Spleen (tissue), 11 donors: ENCODE data around the gene UBE2D3. TPM values are rescaled to one million over a fixed set of nuclear protein-coding genes. Genes with fewer than 3 reads are reported as not detected.

Source experiments
- DNase-seq: peaks from one replicate; pipeline ENCODE4 v3.0.0-alpha.2; 2020
- H3K27ac ChIP-seq, 8 donors: fragments of 200-600 bp; sonication (generic) in 7 of 8; 1 replicate in 4 of 8; 2 replicates in 4 of 8; pipeline versions ENCODE4 v1.5.0 to v1.8.0; 2016 to 2021; ENCODE audit warnings: inconsistent platforms in 4 of 8, mild to moderate bottlenecking in 4 of 8, moderate library complexity in 1 of 8
- H3K27me3 ChIP-seq, 7 donors: fragments of 200-600 bp; sonication (generic) in 6 of 7; replicated peaks in 1 of 7; 1 replicate in 4 of 7; 2 replicates in 3 of 7; pipeline versions ENCODE4 v1.5.0 to v1.8.0; 2016 to 2021; ENCODE audit warnings: inconsistent platforms in 3 of 7, mild to moderate bottlenecking in 1 of 7
- H3K36me3 ChIP-seq, 6 donors: fragments of 200-600 bp; sonication (generic) in 5 of 6; 1 replicate in 4 of 6; 2 replicates in 2 of 6; pipeline versions ENCODE4 v1.5.0 to v1.8.0; 2016 to 2021; ENCODE audit warnings: inconsistent platforms in 2 of 6
- H3K4me1 ChIP-seq, 6 donors: fragments of 200-600 bp; sonication (generic) in 5 of 6; 1 replicate in 3 of 6; 2 replicates in 3 of 6; pipeline versions ENCODE4 v1.5.0 to v1.8.0; 2016 to 2021; ENCODE audit warnings: inconsistent platforms in 3 of 6
- H3K4me3 ChIP-seq, 8 donors: fragments of 200-600 bp; sonication (generic) in 7 of 8; 1 replicate in 4 of 8; 2 replicates in 4 of 8; pipeline versions ENCODE4 v1.5.0 to v1.8.0; 2016 to 2021; ENCODE audit warnings: inconsistent platforms in 4 of 8, mild to moderate bottlenecking in 4 of 8, moderate library complexity in 2 of 8
- H3K9me3 ChIP-seq, 8 donors: fragments of 200-600 bp; sonication (generic) in 7 of 8; 1 replicate in 4 of 8; 2 replicates in 4 of 8; pipeline versions ENCODE4 v1.5.0 to v1.8.0; 2016 to 2021; ENCODE audit warnings: inconsistent platforms in 4 of 8
- POLR2A ChIP-seq, 3 donors: fragments of 450-650 bp; IDR thresholded peaks; one replicate each; pipeline ENCODE4 v1.5.1; 2017; ENCODE audit warnings: antibody characterized with exemption in 3 of 3, mild to moderate bottlenecking in 1 of 3
- POLR2AphosphoS5 ChIP-seq, 3 donors: sonication (generic); formaldehyde crosslinking; IDR thresholded peaks; one replicate each; pipeline ENCODE4 v1.5.1; 2017; ENCODE audit warnings: antibody characterized with exemption in 3 of 3
- WGBS, 5 donors: extraction: QIAGEN DNeasy Blood & Tissue Kit in 3 of 5; methylation state at CpG; one replicate each; pipeline versions ENCODE4 v1.1.5 to v1.1.7; 2013 to 2018; 5-methylcytosine and 5-hydroxymethylcytosine counted together
- intact Hi-C: fragments of 100-400 bp; cut with DNase I; formaldehyde crosslinking; loops from one replicate; pipeline ENCODE4 v1.15.0; 2023; ENCODE audit warnings: low total_unique reads
- polyA plus RNA-seq, 3 donors: library from polyadenylated mRNA; stranded (reverse); fragments of 200-250 nt; gene quantifications; one replicate each; pipeline ENCODE4 v1.2.1, GENCODE V29; 2013
- total RNA-seq, 7 donors: library from RNA; depleted of rRNA in 3 of 7; stranded (reverse); fragments of >200 nt in 3 of 7; fragmentation: NEBNext Ultra II Directional in 4 of 7; extraction: Animal tissue kit (Norgen Biotek cat#: 25700) in 4 of 7; gene quantifications; one replicate each; pipeline versions ENCODE4 v1.1.0 to v1.2.1, GENCODE V29; 2016 to 2021
- TF ChIP-seq, protein P1 (sequence below), 11 experiments: fragments of 200-600 bp in 7 of 11; fragments of 450-650 bp in 4 of 11; sonication (generic) in 4 of 11; IDR thresholded peaks in 8 of 11; conservative IDR thresholded peaks in 3 of 11; 1 replicate in 7 of 11; 2 replicates in 4 of 11; pipeline versions ENCODE4 v1.4.0 to v1.8.0; 2016 to 2021; ENCODE audit warnings: antibody characterized with exemption in 11 of 11, inconsistent platforms in 4 of 11, mild to moderate bottlenecking in 1 of 11
- donor health status: healthy with polysubstance abuse.
- donor health status: DM: no; HTN: no; CAD: no; lungs with moderate emphysema.
- donor health status: DM: no; HTN: no; CAD: no.
- donor health status: Bipolar disorder and iron deficiency.
- donor health status: healthy.
- donor health status: DM: no; HTN: no; CAD: no.
- donor health status: DM: yes; HTN: yes; CAD: no.

Gene UBE2D3
- total and polyA plus RNA-seq, 10 donors = 152 to 459 (median 309) TPM

DNA sequence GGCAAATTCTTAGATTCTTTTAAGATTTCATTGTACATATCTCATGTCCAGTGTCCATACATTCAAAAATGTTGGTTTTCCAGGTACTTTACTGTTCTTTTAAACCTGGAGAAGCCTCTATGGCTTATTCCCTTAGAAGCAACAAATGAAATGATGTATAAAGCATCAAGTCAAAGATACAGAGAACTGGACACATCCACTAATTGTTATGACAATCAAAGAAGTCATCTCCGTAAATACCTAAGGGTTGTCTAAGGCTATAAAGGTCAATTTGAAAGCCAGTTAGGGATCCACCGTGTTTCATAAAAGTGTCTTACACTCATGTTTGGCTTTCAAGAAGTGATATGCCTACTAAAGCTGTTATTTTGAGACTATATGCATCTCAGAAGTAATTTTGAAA, 32.4 kb downstream of the UBE2D3 start:
- H3K27ac ChIP-seq = no peak overlapping the region
- H3K36me3 ChIP-seq = peaks cover 0 to 85% (median 56%) of the 10 kb centered on the region in 6 donors
- no peak for DNase-seq
- intact Hi-C loops = no loop called here
- H3K4me3 ChIP-seq = no peak overlapping the region
- peaks cover 0 to 4% (median 0%) of the 10 kb centered on the region in 6 donors for H3K4me1 ChIP-seq
- H3K27me3 ChIP-seq = no peaks in the 10 kb centered on the region
- H3K9me3 ChIP-seq = peaks cover 0 to 3% (median 0%) of the 10 kb centered on the region in 8 donors
- TF ChIP-seq POLR2AphosphoS5 (IDR thresholded peaks at IDR 0.05) = no peak
- TF ChIP-seq, protein P1, sequence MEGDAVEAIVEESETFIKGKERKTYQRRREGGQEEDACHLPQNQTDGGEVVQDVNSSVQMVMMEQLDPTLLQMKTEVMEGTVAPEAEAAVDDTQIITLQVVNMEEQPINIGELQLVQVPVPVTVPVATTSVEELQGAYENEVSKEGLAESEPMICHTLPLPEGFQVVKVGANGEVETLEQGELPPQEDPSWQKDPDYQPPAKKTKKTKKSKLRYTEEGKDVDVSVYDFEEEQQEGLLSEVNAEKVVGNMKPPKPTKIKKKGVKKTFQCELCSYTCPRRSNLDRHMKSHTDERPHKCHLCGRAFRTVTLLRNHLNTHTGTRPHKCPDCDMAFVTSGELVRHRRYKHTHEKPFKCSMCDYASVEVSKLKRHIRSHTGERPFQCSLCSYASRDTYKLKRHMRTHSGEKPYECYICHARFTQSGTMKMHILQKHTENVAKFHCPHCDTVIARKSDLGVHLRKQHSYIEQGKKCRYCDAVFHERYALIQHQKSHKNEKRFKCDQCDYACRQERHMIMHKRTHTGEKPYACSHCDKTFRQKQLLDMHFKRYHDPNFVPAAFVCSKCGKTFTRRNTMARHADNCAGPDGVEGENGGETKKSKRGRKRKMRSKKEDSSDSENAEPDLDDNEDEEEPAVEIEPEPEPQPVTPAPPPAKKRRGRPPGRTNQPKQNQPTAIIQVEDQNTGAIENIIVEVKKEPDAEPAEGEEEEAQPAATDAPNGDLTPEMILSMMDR (IDR thresholded peaks at IDR 0.05 in 8 of 11, conservative IDR thresholded peaks at IDR 0.05 in 3 of 11) = no peak
- WGBS, 5 donors = 90 to 99% (median 95%) methylated on average over 2 of the region's 2 CpGs

DNA sequence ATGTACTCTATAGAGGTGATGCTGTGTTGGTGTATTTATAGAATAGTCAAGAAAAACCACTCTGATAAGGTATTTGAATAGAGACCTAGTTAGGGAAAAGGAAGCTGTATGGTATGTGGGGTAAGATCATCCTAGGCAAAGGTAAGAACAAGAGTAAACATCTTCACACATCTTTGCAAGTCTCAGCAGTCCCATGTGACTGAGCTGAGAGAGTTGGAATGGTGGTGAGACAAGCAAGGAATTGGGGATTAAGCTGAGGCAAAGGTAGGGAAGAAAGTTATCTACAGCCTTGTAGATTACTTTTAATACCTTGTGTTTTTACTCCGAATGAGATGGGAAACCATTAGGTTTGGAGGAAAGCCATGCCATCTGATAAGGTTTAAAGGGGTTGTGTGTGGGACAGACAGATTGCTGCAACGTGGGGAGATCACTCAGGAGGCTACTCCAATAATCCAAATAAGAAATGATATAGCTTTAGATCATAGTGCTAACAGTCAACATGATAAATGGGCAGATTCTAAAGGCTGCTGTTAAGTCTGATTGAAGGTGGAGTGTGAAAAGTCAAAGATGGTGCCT, 34.9 kb downstream of the UBE2D3 start:
- intact Hi-C loops = no loop called here
- peak in 1 of 3 donors; percentile 67 for TF ChIP-seq POLR2AphosphoS5 (IDR thresholded peaks at IDR 0.05)
- no peak for TF ChIP-seq POLR2A (IDR thresholded peaks at IDR 0.05)
- Histone ChIP-seq H3K4me1 (no peaks in the 10 kb centered on the region), H3K4me3 (no peak overlapping the region), H3K27me3 (no peaks in the 10 kb centered on the region), H3K27ac (no peak overlapping the region), H3K36me3 (peaks cover 0 to 59% (median 35%) of the 10 kb centered on the region in 6 donors), H3K9me3 (peaks cover 0 to 12% (median 4%) of the 10 kb centered on the region in 8 donors)
- WGBS, 5 donors = 88 to 96% (median 95%) methylated on average over 2 of the region's 2 CpGs
- no peak for DNase-seq

DNA sequence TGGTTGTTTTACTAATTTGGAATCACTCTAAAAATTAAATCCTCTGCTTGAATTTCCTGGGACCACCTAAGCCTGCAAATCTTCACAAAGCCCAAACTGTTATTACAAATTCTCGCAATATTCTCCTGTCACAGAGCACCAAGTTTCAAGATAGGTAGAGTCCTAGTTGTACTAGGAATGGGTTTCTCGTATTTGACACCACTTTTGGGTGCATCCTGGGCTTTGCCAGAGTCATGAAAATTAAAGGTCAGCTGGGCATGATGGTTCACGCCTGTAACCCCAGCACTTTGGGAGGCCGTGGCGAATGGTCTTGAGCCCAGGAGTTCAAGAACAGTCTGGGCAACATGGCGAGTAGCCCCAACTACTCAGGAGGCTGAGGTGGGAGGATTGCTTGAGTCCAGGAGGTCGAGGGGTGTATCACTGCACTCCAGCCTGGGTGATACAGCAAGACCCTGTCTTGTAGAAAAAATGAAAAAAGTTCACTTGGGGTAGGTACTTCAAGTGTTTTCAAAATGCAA, 36.0 kb downstream of the UBE2D3 start:
- Histone ChIP-seq H3K27ac (peak overlapping the region in 1 of 8 donors; percentile 18), H3K9me3 (peaks cover 0 to 12% (median 4%) of the 10 kb centered on the region in 8 donors), H3K4me1 (no peaks in the 10 kb centered on the region), H3K4me3 (no peak overlapping the region), H3K27me3 (no peaks in the 10 kb centered on the region), H3K36me3 (peaks cover 0 to 48% (median 25%) of the 10 kb centered on the region in 6 donors)
- no peak for DNase-seq
- TF ChIP-seq, protein P1 (IDR thresholded peaks at IDR 0.05 in 8 of 11, conservative IDR thresholded peaks at IDR 0.05 in 3 of 11) = no peak
- TF ChIP-seq POLR2AphosphoS5 (IDR thresholded peaks at IDR 0.05) = peak; percentile 26 to 80 (median 59)
- intact Hi-C loops = no loop called here
- 82 to 89% (median 84%) methylated on average over 7 of the region's 7 CpGs for WGBS, 5 donors

DNA sequence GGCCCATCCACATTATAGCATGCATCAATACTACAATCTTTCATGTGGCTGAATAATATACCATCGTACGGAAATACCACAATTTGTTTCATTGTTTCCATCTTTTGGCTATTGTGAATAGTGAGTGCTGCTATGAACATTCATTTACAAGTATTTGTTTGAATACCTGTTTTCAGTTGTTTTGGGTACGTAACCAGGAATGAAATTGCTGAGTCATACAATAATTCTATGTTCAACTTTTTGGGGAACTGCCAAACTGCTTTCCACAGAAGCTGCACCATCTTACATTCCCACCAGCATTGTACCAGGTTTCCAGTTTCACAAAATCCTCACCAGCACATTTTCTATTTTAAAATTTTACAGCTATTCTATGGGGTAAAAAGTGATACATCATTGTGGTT, 38.0 kb downstream of the UBE2D3 start:
- H3K4me1 ChIP-seq = no peaks in the 10 kb centered on the region

More for the DNA sequence above, 38.0 kb downstream of the UBE2D3 start:
- intact Hi-C loops = no loop called here
- no peak overlapping the region for H3K4me3 ChIP-seq
- H3K9me3 ChIP-seq = peaks cover 0 to 12% (median 4%) of the 10 kb centered on the region in 8 donors
- H3K27ac ChIP-seq = no peak overlapping the region
- H3K36me3 ChIP-seq = peaks cover 0 to 28% (median 6%) of the 10 kb centered on the region in 6 donors
- DNase-seq = no peak
- TF ChIP-seq, protein P1 (IDR thresholded peaks at IDR 0.05 in 8 of 11, conservative IDR thresholded peaks at IDR 0.05 in 3 of 11) = no peak
- peak in 1 of 3 donors; percentile 12 for TF ChIP-seq POLR2AphosphoS5 (IDR thresholded peaks at IDR 0.05)
- TF ChIP-seq POLR2A (IDR thresholded peaks at IDR 0.05) = no peak
- 66 to 77% (median 69%) methylated on average over 3 of the region's 3 CpGs for WGBS, 5 donors
- H3K27me3 ChIP-seq = no peaks in the 10 kb centered on the region
